NB4 (cell line): ENCODE data around the gene UTP15.

Experiments
- DNase-seq: peaks from one replicate; pipeline ENCODE4 v3.0.0; 2010; ENCODE audit warnings: low read depth
- H3K4me3 ChIP-seq: one replicate; pipeline ENCODE4 v1.5.1; 2011; ENCODE audit warnings: mild to moderate bottlenecking, low read depth, low read length, moderate library complexity
- CTCF ChIP-seq: IDR thresholded peaks from one replicate; pipeline ENCODE4 v1.5.1; 2012; ENCODE audit warnings: low read depth, low read length
- MYC ChIP-seq: IDR thresholded peaks from 2 replicates; pipeline ENCODE4 v1.6.1; 2011; ENCODE audit warnings: low read depth, low read length
- POLR2A ChIP-seq: IDR thresholded peaks from 2 replicates; pipeline ENCODE4 v1.6.1; 2011; ENCODE audit warnings: mild to moderate bottlenecking; ENCODE audit not compliant: insufficient read length; ENCODE audit errors: extremely low read depth
- TF ChIP-seq, protein P1 (sequence below): IDR thresholded peaks from 2 replicates; pipeline ENCODE4 v1.6.1; 2011; ENCODE audit warnings: low read depth, low read length

Gene UTP15

DNA sequence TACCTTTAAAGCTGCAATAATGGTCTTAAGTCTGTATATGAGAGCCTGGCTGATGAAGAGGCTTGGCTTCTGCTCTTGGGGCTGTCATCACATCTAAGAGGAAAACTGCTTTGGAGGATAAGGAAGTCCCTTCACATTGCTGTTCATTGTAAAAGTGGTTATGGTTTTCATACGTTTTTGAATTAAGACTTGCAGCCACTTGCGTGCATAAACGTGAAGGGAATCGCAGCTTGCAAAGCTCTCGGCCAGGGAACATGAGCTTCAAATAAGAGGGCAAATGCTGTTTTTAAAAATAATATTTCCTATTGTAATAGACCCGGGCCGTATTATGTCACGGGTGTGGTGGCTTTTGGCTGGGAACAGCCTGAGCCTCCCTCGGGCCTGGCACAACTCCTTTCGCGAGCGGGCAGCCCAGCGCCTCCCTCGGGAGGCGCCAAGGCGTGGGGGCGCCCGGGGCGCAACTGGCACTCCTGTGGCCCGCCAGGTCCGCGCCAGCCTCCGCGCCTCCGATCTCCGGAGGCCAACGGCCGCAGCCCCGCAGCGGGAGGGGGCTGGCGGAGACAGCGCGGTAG is 59.9 kb downstream of the UTP15 start:
- TF ChIP-seq MYC (peak; percentile 24; the same call in 1 of the 2 replicates), POLR2A (no peak)
- TF ChIP-seq, protein P1, sequence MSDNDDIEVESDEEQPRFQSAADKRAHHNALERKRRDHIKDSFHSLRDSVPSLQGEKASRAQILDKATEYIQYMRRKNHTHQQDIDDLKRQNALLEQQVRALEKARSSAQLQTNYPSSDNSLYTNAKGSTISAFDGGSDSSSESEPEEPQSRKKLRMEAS = no peak
- peak overlapping the region; percentile 53 for H3K4me3 ChIP-seq
- no peak for DNase-seq

- peak; percentile 70 for DNase-seq
- peak; percentile 30 for TF ChIP-seq POLR2A
- no peak for TF ChIP-seq CTCF
- peak within 1 kb of the TSS; percentile 53 for H3K4me3 ChIP-seq
Observed at GRCh38 chr5:73625944-73626811, 60.6 kb downstream of the UTP15 start, which contains the start of gene ARHGEF28. Gene ARHGEF28, plus strand, starts transcription at chr5:73626196. Its CDS starts 58,656 bp downstream, at chr5:73684852.

DNA sequence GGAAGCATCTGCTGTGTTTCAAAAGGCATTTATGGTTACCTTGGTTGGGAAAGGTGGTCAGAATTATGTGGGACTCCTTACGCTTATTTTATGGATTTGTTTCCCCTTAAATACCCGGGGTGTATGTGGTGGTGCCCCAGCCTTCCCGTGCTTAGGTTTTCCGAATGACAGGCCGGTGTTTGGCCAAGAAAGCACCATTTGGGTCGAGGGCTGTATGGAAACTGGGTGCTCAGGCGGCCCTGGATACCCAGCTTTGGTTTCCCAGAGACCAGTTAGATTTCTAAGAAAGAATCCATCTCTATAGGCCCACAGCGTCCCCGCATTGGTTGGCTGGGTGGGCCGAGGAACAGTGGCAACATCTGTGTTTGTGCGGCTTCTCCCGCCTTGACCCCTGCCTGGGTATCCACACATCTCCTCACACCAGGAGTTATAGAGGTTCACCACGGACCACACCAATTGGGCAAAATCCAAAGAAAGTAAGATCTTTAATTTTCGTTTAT is 61.3 kb downstream of the UTP15 start:
- no peak for DNase-seq
- TF ChIP-seq MYC (no peak), CTCF (no peak), POLR2A (no peak)
- TF ChIP-seq, protein P1 = no peak
- H3K4me3 ChIP-seq = no peak overlapping the region

- DNase-seq = no peak
- no peak for TF ChIP-seq MYC
- TF ChIP-seq CTCF = no peak
- TF ChIP-seq, protein P1 = no peak
- no peak for TF ChIP-seq POLR2A
- H3K4me3 ChIP-seq = no peak overlapping the region
Observed at GRCh38 chr5:73629456-73629855, 63.9 kb downstream of the UTP15 start.

- TF ChIP-seq MYC (no peak), POLR2A (no peak), CTCF (no peak)
- TF ChIP-seq, protein P1 = no peak
Observed at GRCh38 chr5:73630765-73631164, 65.2 kb downstream of the UTP15 start.

DNA sequence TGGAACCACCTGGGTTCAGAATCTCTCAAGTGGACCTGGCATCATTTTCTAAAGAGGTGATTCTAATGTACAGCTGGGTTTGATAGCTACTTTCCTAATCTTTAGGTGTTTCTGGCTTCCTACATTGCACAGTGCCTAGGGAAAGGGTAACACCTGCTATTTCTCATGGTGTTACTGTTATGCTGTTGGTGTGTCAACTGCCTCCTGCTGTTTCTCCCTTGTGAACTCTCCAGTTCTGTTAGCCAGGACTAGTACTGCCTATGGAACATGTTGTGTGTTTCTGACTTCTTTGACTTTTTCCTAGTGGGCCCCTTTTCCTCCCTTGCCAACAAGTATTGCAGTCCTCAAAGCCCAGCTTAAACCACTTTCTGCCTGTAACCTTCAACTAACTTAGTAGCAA is 66.0 kb downstream of the UTP15 start:
- TF ChIP-seq, protein P1 = no peak
- no peak for TF ChIP-seq CTCF
- TF ChIP-seq MYC = no peak
- no peak for TF ChIP-seq POLR2A

More at GRCh38 chr5:73630765-73631164, 65.2 kb downstream of the UTP15 start:
- H3K4me3 ChIP-seq = no peak overlapping the region
- DNase-seq = no peak

More for the DNA sequence above, 66.0 kb downstream of the UTP15 start:
- H3K4me3 ChIP-seq = no peak overlapping the region
- no peak for DNase-seq
